Liver (tissue), 9 donors: ENCODE results near the gene ABCC9. TPM values are rescaled to one million over a fixed set of nuclear protein-coding genes. Genes with fewer than 3 reads are reported as not detected.

Experiments used
- DNase-seq: peaks from one replicate; pipeline ENCODE4 v3.0.0-alpha.2; 2017; ENCODE audit warnings: low spot score
- H3K27ac ChIP-seq, 2 donors: one replicate each; pipeline ENCODE4 v1.7.0; 2013; ENCODE audit warnings: inconsistent platforms in 2 of 2, low read length in 2 of 2, control low read depth in 1 of 2, low read depth in 1 of 2, mild to moderate bottlenecking in 1 of 2
- H3K27me3 ChIP-seq, 4 donors: one replicate each; pipeline versions ENCODE4 v1.6.1 to v1.7.0; 2013; ENCODE audit warnings: low read length in 3 of 4, inconsistent platforms in 1 of 4, mild to moderate bottlenecking in 1 of 4, moderate library complexity in 1 of 4; ENCODE audit not compliant: control insufficient read depth in 4 of 4, insufficient read depth in 4 of 4
- H3K36me3 ChIP-seq, 4 donors: one replicate each; pipeline versions ENCODE4 v1.6.1 to v1.7.0; 2013; ENCODE audit warnings: low read length in 3 of 4, mild to moderate bottlenecking in 3 of 4, low read depth in 1 of 4, moderate library complexity in 1 of 4; ENCODE audit not compliant: control insufficient read depth in 4 of 4, insufficient read depth in 3 of 4
- H3K4me1 ChIP-seq, 4 donors: one replicate each; pipeline versions ENCODE4 v1.6.1 to v1.7.0; 2013; ENCODE audit warnings: low read length in 3 of 4, mild to moderate bottlenecking in 3 of 4, moderate library complexity in 1 of 4; ENCODE audit not compliant: control insufficient read depth in 4 of 4, insufficient read depth in 4 of 4
- H3K4me3 ChIP-seq, 3 donors: one replicate each; pipeline versions ENCODE4 v1.6.1 to v1.7.0; 2013; ENCODE audit warnings: low read length in 3 of 3, control low read depth in 1 of 3, low read depth in 1 of 3, mild to moderate bottlenecking in 1 of 3
- H3K9ac ChIP-seq, 2 donors: one replicate each; pipeline ENCODE4 v1.7.0; 2013; ENCODE audit warnings: low read length in 2 of 2, mild to moderate bottlenecking in 2 of 2, moderate library complexity in 2 of 2, control low read depth in 1 of 2, low read depth in 1 of 2
- H3K9me3 ChIP-seq, 4 donors: one replicate each; pipeline versions ENCODE4 v1.6.1 to v1.7.0; 2013; ENCODE audit warnings: low read length in 3 of 4; ENCODE audit not compliant: control insufficient read depth in 4 of 4
- ATF3 ChIP-seq: IDR thresholded peaks from 2 replicates; pipeline ENCODE4 v1.6.1; 2016; ENCODE audit warnings: antibody characterized with exemption
- EGR1 ChIP-seq, 2 donors: IDR thresholded peaks; 2 replicates each; pipeline ENCODE4 v1.6.1; 2016 to 2018; ENCODE audit warnings: antibody characterized with exemption in 2 of 2, low read depth in 2 of 2
- FOXA1 ChIP-seq: IDR thresholded peaks from 2 replicates; pipeline ENCODE4 v1.6.1; 2016; ENCODE audit warnings: antibody characterized with exemption
- FOXA2 ChIP-seq: IDR thresholded peaks from 2 replicates; pipeline ENCODE4 v1.6.1; 2016; ENCODE audit warnings: antibody characterized with exemption
- GABPA ChIP-seq, 2 donors: IDR thresholded peaks in 1 of 2; conservative IDR thresholded peaks in 1 of 2; 2 replicates each; pipeline ENCODE4 v1.6.1; 2016; ENCODE audit warnings: antibody characterized with exemption in 2 of 2, mild to moderate bottlenecking in 1 of 2, moderate library complexity in 1 of 2
- HNF4A ChIP-seq, 2 donors: conservative IDR thresholded peaks; 2 replicates each; pipeline ENCODE4 v1.6.1; 2016; ENCODE audit warnings: antibody characterized with exemption in 2 of 2, mild to moderate bottlenecking in 2 of 2
- HNF4G ChIP-seq: IDR thresholded peaks from 2 replicates; pipeline ENCODE4 v1.6.1; 2016; ENCODE audit warnings: antibody characterized with exemption
- JUND ChIP-seq, 2 donors: IDR thresholded peaks; 2 replicates each; pipeline ENCODE4 v1.6.1; 2016; ENCODE audit warnings: antibody characterized with exemption in 2 of 2
- MAX ChIP-seq: IDR thresholded peaks from 2 replicates; pipeline ENCODE4 v1.6.1; 2016; ENCODE audit warnings: antibody characterized with exemption
- NR2F2 ChIP-seq: IDR thresholded peaks from 2 replicates; pipeline ENCODE4 v1.6.1; 2016; ENCODE audit warnings: antibody characterized with exemption
- RAD21 ChIP-seq, 2 donors: IDR thresholded peaks; 2 replicates each; pipeline ENCODE4 v1.6.1; 2016; ENCODE audit warnings: antibody characterized with exemption in 2 of 2, mild to moderate bottlenecking in 2 of 2
- REST ChIP-seq: IDR thresholded peaks from 2 replicates; pipeline ENCODE4 v1.6.1; 2016; ENCODE audit warnings: antibody characterized with exemption, mild to moderate bottlenecking
- RXRA ChIP-seq, 2 donors: IDR thresholded peaks; 2 replicates each; pipeline ENCODE4 v1.6.1; 2017 to 2018; ENCODE audit warnings: antibody characterized with exemption in 2 of 2, mild to moderate bottlenecking in 1 of 2
- SP1 ChIP-seq: IDR thresholded peaks from 2 replicates; pipeline ENCODE4 v1.6.1; 2018; ENCODE audit warnings: antibody characterized with exemption, mild to moderate bottlenecking
- TAF1 ChIP-seq: conservative IDR thresholded peaks from 2 replicates; pipeline ENCODE4 v1.6.1; 2016; ENCODE audit warnings: antibody characterized with exemption, mild to moderate bottlenecking
- YY1 ChIP-seq: IDR thresholded peaks from 2 replicates; pipeline ENCODE4 v1.6.1; 2016; ENCODE audit warnings: antibody characterized with exemption, mild to moderate bottlenecking
- ZBTB33 ChIP-seq: IDR thresholded peaks from 2 replicates; pipeline ENCODE4 v1.6.1; 2016; ENCODE audit warnings: antibody characterized with exemption
- WGBS: extraction: QIAGEN DNeasy Blood & Tissue Kit; methylation state at CpG from one replicate; pipeline ENCODE4 v1.1.7; 2013; 5-methylcytosine and 5-hydroxymethylcytosine counted together
- polyA plus RNA-seq, 2 donors: library from polyadenylated mRNA; stranded (reverse) in 1 of 2; unstranded in 1 of 2; fragments of 200-250 nt in 1 of 2; fragments of >200 nt in 1 of 2; fragmentation: Nextera tagmentation in 1 of 2; extraction: Ambion mirVana in 1 of 2; gene quantifications; one replicate each; pipeline versions ENCODE4 v1.2.1 to v1.2.3, GENCODE V29; 2013 to 2015
- total RNA-seq, 2 donors: library from RNA; depleted of rRNA; stranded (reverse); fragments of >200 nt; gene quantifications; one replicate each; pipeline ENCODE4 v1.2.3, GENCODE V29; 2014
- TF ChIP-seq, protein P1 (sequence below): fragments of 150-350 bp; IDR thresholded peaks from 2 replicates; pipeline ENCODE4 v1.5.1; 2017; ENCODE audit warnings: improper control_type of control experiment, low read depth, low read length; ENCODE audit not compliant: missing input control
- donor health status: healthy.
- donor health status: healthy.
- donor health status: healthy.
- donor health status: healthy.
- donor health status: healthy.

Gene ABCC9
- total and polyA plus RNA-seq, 4 donors: 2.7 to 55.6 (median 10.7) TPM

- Histone ChIP-seq H3K4me1 (peaks cover 5 to 42% (median 22%) of the 10 kb centered on the region in 4 donors), H3K9ac (peak overlapping the region; percentile 44 to 83), H3K27me3 (no peaks in the 10 kb centered on the region), H3K4me3 (peak overlapping the region; percentile 1 to 68 (median 61)), H3K36me3 (peaks cover 0 to 7% (median 1%) of the 10 kb centered on the region in 4 donors), H3K9me3 (no peaks in the 10 kb centered on the region), H3K27ac (peak overlapping the region; percentile 81 to 92)
- 23% methylated on average over 1 of the region's 1 CpG for WGBS
- TF ChIP-seq TAF1 (peak; percentile 20), HNF4A (conservative IDR thresholded peaks at IDR 0.05) (peak in 1 of 2 donors; percentile 11), REST (no peak)
- no peak for DNase-seq
These were observed 48.9 kb downstream of the ABCC9 start for GRCh38 chr12:21892341-21892740.

DNA sequence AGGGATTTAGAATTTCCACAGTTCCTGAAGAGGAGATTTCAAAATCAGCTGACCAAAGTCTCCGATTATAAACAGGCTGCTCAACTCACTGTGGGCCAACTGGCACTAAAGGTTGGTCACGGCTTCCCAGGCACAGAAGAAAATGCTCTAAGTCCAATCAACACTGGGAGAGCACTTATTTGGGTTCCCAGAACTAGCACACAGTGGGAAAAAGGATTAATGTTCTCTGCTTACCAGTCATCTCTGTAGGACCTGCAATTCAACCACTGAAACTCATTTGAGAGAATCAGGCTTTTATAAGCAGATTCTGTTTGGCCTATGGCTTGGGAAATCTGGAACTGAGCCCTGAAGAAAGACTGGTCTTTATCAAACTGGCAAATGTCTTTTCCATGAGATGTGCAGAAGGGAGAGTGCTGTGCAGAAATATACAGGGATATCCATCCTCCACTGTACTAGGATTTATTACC is 49.4 kb downstream of the ABCC9 start:
- 27% methylated on average over 2 of the region's 2 CpGs for WGBS
- Histone ChIP-seq H3K9ac (peak overlapping the region; percentile 33 to 83), H3K4me1 (peaks cover 5 to 44% (median 22%) of the 10 kb centered on the region in 4 donors), H3K27ac (peak overlapping the region; percentile 81 to 92), H3K9me3 (no peaks in the 10 kb centered on the region), H3K27me3 (no peaks in the 10 kb centered on the region), H3K36me3 (peaks cover 0 to 12% (median 1%) of the 10 kb centered on the region in 4 donors), H3K4me3 (peak overlapping the region in 2 of 3 donors; percentile 7 to 21)
- TF ChIP-seq, protein P1, sequence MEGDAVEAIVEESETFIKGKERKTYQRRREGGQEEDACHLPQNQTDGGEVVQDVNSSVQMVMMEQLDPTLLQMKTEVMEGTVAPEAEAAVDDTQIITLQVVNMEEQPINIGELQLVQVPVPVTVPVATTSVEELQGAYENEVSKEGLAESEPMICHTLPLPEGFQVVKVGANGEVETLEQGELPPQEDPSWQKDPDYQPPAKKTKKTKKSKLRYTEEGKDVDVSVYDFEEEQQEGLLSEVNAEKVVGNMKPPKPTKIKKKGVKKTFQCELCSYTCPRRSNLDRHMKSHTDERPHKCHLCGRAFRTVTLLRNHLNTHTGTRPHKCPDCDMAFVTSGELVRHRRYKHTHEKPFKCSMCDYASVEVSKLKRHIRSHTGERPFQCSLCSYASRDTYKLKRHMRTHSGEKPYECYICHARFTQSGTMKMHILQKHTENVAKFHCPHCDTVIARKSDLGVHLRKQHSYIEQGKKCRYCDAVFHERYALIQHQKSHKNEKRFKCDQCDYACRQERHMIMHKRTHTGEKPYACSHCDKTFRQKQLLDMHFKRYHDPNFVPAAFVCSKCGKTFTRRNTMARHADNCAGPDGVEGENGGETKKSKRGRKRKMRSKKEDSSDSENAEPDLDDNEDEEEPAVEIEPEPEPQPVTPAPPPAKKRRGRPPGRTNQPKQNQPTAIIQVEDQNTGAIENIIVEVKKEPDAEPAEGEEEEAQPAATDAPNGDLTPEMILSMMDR: no peak
- TF ChIP-seq JUND (IDR thresholded peaks at IDR 0.05): peak in 1 of 2 donors; percentile 71
- peak; percentile 35 for TF ChIP-seq YY1
- TF ChIP-seq GABPA (IDR thresholded peaks at IDR 0.05 in 1 of 2, conservative IDR thresholded peaks at IDR 0.05 in 1 of 2): no peak
- peak; percentile 55 for TF ChIP-seq RAD21 (IDR thresholded peaks at IDR 0.05)
- TF ChIP-seq TAF1: no peak
- TF ChIP-seq REST: peak; percentile 85
- TF ChIP-seq MAX: peak; percentile 45
- peak; percentile 68 for TF ChIP-seq HNF4G
- peak in 1 of 2 donors; percentile 22 for TF ChIP-seq EGR1 (IDR thresholded peaks at IDR 0.05; ENCODE audit: low read depth in 2 of 2)
- TF ChIP-seq FOXA1: peak; percentile 21
- no peak for TF ChIP-seq ATF3
- TF ChIP-seq FOXA2: peak; percentile 46
- peak; percentile 79 for TF ChIP-seq ZBTB33
- peak; percentile 77 to 89 for TF ChIP-seq RXRA (IDR thresholded peaks at IDR 0.05)
- TF ChIP-seq HNF4A (conservative IDR thresholded peaks at IDR 0.05): peak; percentile 86 to 87
- peak; percentile 11 for TF ChIP-seq NR2F2
- peak; percentile 84 for TF ChIP-seq SP1
- DNase-seq: no peak
